Activated naive CD8-positive, alpha-beta T cell treated with anti-CD3 and anti-CD28 coated beads, Interleukin-2, amount 50 U/mL, for 24 hours (primary cell): ENCODE measurements around the gene SMU1.
"Not testable (repeated sequence)": the region's sequence is repeated elsewhere in the genome, so short reads cannot be mapped to it uniquely, and the experiment has no call there.

Source experiments
- ATAC-seq: fragments of 150-1000 bp; cut with Tn5 transposase; one replicate; pipeline ENCODE4 v1.10.0; 2021
- DNase-seq: peaks from one replicate; pipeline ENCODE4 v3.0.0; 2021
- H3K27ac Mint-ChIP-seq: one replicate; pipeline ENCODE4 v1.8.0; 2021; ENCODE audit warnings: mild to moderate bottlenecking, mixed read lengths
- H3K27me3 Mint-ChIP-seq: one replicate; pipeline ENCODE4 v1.8.0; 2021; ENCODE audit warnings: mixed read lengths
- H3K36me3 Mint-ChIP-seq: one replicate; pipeline ENCODE4 v1.8.0; 2021; ENCODE audit warnings: low read depth, mixed read lengths
- H3K4me1 Mint-ChIP-seq: one replicate; pipeline ENCODE4 v1.8.0; 2021; ENCODE audit warnings: mixed read lengths
- H3K4me3 Mint-ChIP-seq: one replicate; pipeline ENCODE4 v1.8.0; 2021; ENCODE audit warnings: mild to moderate bottlenecking, moderate library complexity, mixed read lengths
- H3K9me3 Mint-ChIP-seq: one replicate; pipeline ENCODE4 v1.8.0; 2021; ENCODE audit warnings: mixed read lengths

Gene SMU1

GRCh38 chr9:33097192-33097591 lies 20.7 kb upstream of the SMU1 start:
- peaks cover 12% of the 10 kb centered on the region for H3K4me1 Mint-ChIP-seq
- no peaks in the 10 kb centered on the region for H3K9me3 Mint-ChIP-seq
- no peaks in the 10 kb centered on the region for H3K36me3 Mint-ChIP-seq
- no peaks in the 10 kb centered on the region for H3K27me3 Mint-ChIP-seq
- H3K27ac Mint-ChIP-seq = no peak overlapping the region
- ATAC-seq (no peak), DNase-seq (no peak)
- no peak overlapping the region for H3K4me3 Mint-ChIP-seq

- Mint-ChIP-seq H3K27me3 (no peaks in the 10 kb centered on the region), H3K4me1 (peaks cover 11% of the 10 kb centered on the region), H3K4me3 (peak overlapping the region; percentile 39), H3K27ac (peak overlapping the region; percentile 16), H3K9me3 (no peaks in the 10 kb centered on the region), H3K36me3 (no peaks in the 10 kb centered on the region)
- peak; percentile 33 for ATAC-seq
- DNase-seq = no peak
These were observed 16.2 kb upstream of the SMU1 start for GRCh38 chr9:33092634-33093033.

DNA sequence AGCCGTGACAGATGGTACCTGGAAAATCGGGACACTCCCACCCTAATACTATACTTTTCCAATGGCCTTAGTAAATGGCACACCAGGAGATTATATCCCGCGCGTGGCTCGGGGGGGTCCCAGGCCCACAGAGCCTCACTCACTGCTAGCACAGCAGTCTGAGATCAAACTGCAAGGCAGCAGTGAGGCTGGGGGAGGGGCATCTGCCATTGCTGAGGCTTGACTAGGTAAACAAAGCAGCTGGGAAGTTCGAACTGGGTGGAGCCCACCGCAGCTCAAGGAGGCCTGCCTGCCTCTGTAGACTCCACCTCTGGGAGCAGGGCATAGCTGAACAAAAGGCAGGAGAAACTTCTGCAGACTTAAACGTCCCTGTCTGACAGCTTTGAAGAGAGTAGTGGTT lies 9.2 kb upstream of the SMU1 start:
- not testable (repeated sequence) for H3K9me3 Mint-ChIP-seq, H3K4me3 Mint-ChIP-seq, DNase-seq, H3K4me1 Mint-ChIP-seq, H3K27ac Mint-ChIP-seq, H3K36me3 Mint-ChIP-seq, ATAC-seq, H3K27me3 Mint-ChIP-seq

- Mint-ChIP-seq H3K4me1 (peaks cover 7% of the 10 kb centered on the region), H3K27me3 (no peaks in the 10 kb centered on the region), H3K4me3 (peak overlapping the region; percentile 39), H3K9me3 (peaks cover 3% of the 10 kb centered on the region), H3K27ac (peak overlapping the region; percentile 78), H3K36me3 (peaks cover 4% of the 10 kb centered on the region)
- ATAC-seq (peak; percentile 60), DNase-seq (no peak)
These were observed 6.3 kb upstream of the SMU1 start for GRCh38 chr9:33082538-33083326.

DNA sequence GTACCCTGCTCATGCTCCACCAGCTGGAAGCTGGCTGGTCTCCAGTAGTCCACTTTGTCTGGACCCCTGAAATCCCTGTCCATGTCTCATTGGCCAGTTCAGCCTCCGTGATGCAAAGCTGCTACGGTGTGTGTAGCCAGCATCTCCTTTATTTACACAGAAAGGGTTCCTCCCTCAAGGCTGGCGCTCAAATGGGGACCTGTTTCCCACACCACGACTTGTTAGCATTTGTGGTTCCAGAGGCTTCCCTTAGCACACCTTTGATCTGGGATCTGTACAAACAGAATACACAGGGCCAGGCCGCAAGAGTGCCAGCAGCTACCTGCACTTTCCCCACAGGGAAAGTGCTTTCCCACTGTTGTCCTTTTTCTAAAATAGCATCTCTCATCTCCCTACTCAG lies 5.7 kb upstream of the SMU1 start:
- H3K36me3 Mint-ChIP-seq = peaks cover 4% of the 10 kb centered on the region
- no peaks in the 10 kb centered on the region for H3K27me3 Mint-ChIP-seq
- no peak for ATAC-seq
- peak overlapping the region; percentile 39 for H3K4me3 Mint-ChIP-seq
- H3K27ac Mint-ChIP-seq = peak overlapping the region; percentile 78
- no peak for DNase-seq
- peaks cover 10% of the 10 kb centered on the region for H3K4me1 Mint-ChIP-seq
- H3K9me3 Mint-ChIP-seq = peaks cover 3% of the 10 kb centered on the region

- peak; percentile 58 for ATAC-seq
- H3K4me3 Mint-ChIP-seq = no peak overlapping the region
- peaks cover 19% of the 10 kb centered on the region for H3K4me1 Mint-ChIP-seq
- H3K9me3 Mint-ChIP-seq = peaks cover 3% of the 10 kb centered on the region
- peak; percentile 57 for DNase-seq
- no peaks in the 10 kb centered on the region for H3K27me3 Mint-ChIP-seq
- H3K36me3 Mint-ChIP-seq = peaks cover 7% of the 10 kb centered on the region
- no peak overlapping the region for H3K27ac Mint-ChIP-seq
These were observed 4.8 kb upstream of the SMU1 start for GRCh38 chr9:33081128-33081851.

- Mint-ChIP-seq H3K27ac (no peak overlapping the region), H3K4me1 (peaks cover 23% of the 10 kb centered on the region), H3K4me3 (no peak overlapping the region), H3K36me3 (peaks cover 9% of the 10 kb centered on the region), H3K9me3 (peaks cover 3% of the 10 kb centered on the region), H3K27me3 (no peaks in the 10 kb centered on the region)
- ATAC-seq = no peak
- DNase-seq = no peak
These were observed 4.1 kb upstream of the SMU1 start for GRCh38 chr9:33080534-33080933.

GRCh38 chr9:33068991-33069390 lies 7.5 kb downstream of the SMU1 start:
- H3K27me3 Mint-ChIP-seq = no peaks in the 10 kb centered on the region
- no peak for ATAC-seq
- H3K4me3 Mint-ChIP-seq = no peak overlapping the region
- H3K4me1 Mint-ChIP-seq = peaks cover 24% of the 10 kb centered on the region
- DNase-seq = no peak
- no peaks in the 10 kb centered on the region for H3K9me3 Mint-ChIP-seq
- H3K36me3 Mint-ChIP-seq = peaks cover 56% of the 10 kb centered on the region
- no peak overlapping the region for H3K27ac Mint-ChIP-seq

DNA sequence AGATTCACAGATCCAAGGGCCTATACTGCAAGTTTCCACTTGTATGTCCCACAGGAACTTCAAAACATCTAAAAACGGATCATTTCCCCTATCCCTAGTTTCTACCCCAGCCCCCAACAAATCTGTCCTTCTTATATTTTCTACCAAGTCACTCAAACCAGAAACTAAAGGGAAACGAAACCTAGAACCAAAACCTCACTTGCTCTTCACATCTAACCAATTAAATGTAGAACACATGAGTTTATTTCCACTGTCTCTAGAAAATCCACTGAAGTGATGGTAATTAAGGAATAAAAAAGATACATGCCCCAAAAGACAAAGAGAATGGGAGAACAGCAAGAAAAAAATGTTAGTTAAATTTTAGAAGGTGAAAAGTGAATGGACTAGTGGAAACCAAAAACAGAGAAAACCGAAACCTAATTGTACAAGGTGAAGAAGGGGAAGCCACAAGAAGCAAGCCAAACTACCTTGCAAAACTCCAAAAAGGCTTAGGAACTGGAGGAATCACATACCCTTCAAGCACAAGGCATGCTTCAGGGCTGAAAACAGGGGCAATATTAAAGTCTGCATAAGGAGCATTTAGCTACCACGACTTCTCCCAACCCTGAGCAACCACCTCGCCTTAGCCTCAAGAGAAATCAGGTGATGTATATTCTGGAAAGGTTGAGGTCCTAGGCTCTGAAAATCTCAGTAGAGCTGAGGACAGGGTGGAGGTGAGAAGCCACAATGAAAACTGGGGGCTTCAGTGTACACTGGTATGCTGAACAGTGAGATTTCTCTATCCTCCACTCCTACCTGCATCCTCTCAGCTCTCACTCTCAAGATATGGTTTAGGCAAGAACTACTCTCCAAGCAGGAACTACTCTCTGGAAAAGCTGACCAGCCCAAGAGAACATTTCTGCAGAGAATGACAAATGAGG lies 11.1 kb downstream of the SMU1 start:
- Mint-ChIP-seq H3K27ac (peak overlapping the region; percentile 73), H3K4me1 (peaks cover 5% of the 10 kb centered on the region), H3K4me3 (no peak overlapping the region), H3K27me3 (no peaks in the 10 kb centered on the region), H3K9me3 (no peaks in the 10 kb centered on the region), H3K36me3 (peaks cover 47% of the 10 kb centered on the region)
- DNase-seq (no peak), ATAC-seq (no peak)

GRCh38 chr9:33051144-33051543 lies 25.3 kb downstream of the SMU1 start:
- Mint-ChIP-seq H3K9me3 (no peaks in the 10 kb centered on the region), H3K27me3 (no peaks in the 10 kb centered on the region), H3K27ac (no peak overlapping the region), H3K4me1 (peaks cover 11% of the 10 kb centered on the region), H3K36me3 (peaks cover 45% of the 10 kb centered on the region), H3K4me3 (no peak overlapping the region)
- ATAC-seq (no peak), DNase-seq (no peak)

GRCh38 chr9:33049680-33050361 lies 26.7 kb downstream of the SMU1 start:
- no peak for DNase-seq
- Mint-ChIP-seq H3K36me3 (peaks cover 47% of the 10 kb centered on the region), H3K4me1 (peaks cover 14% of the 10 kb centered on the region), H3K27ac (peak overlapping the region; percentile 18), H3K27me3 (no peaks in the 10 kb centered on the region), H3K4me3 (no peak overlapping the region), H3K9me3 (no peaks in the 10 kb centered on the region)
- ATAC-seq = peak; percentile 43

- no peak overlapping the region for H3K27ac Mint-ChIP-seq
- no peak overlapping the region for H3K4me3 Mint-ChIP-seq
- ATAC-seq (no peak), DNase-seq (no peak)
- H3K27me3 Mint-ChIP-seq = no peaks in the 10 kb centered on the region
- H3K36me3 Mint-ChIP-seq = peaks cover 40% of the 10 kb centered on the region
- peaks cover 27% of the 10 kb centered on the region for H3K4me1 Mint-ChIP-seq
- no peaks in the 10 kb centered on the region for H3K9me3 Mint-ChIP-seq
These were observed 28.4 kb downstream of the SMU1 start for GRCh38 chr9:33048054-33048465.

- Mint-ChIP-seq H3K9me3 (no peaks in the 10 kb centered on the region), H3K4me3 (no peak overlapping the region), H3K4me1 (peaks cover 24% of the 10 kb centered on the region), H3K36me3 (peaks cover 34% of the 10 kb centered on the region), H3K27me3 (no peaks in the 10 kb centered on the region), H3K27ac (no peak overlapping the region)
- no peak for DNase-seq
- ATAC-seq = no peak
These were observed 30.4 kb downstream of the SMU1 start for GRCh38 chr9:33046061-33046460.

GRCh38 chr9:33044677-33045282 lies 31.7 kb downstream of the SMU1 start:
- Mint-ChIP-seq H3K4me3 (peak overlapping the region; percentile 75), H3K36me3 (peaks cover 37% of the 10 kb centered on the region), H3K27me3 (no peaks in the 10 kb centered on the region), H3K27ac (peak overlapping the region; percentile 56), H3K4me1 (peaks cover 18% of the 10 kb centered on the region), H3K9me3 (no peaks in the 10 kb centered on the region)
- DNase-seq (no peak), ATAC-seq (no peak)
